ENCODE results near the gene CRTC1.

The CRTC1 gene

GRCh38 chr19:18738961-18739690 is 55.6 kb downstream of the CRTC1 start:
- in situ Hi-C loops (cut with MboI; ENCODE audit: low pct_unique_long_range_greater_than_20kb, low sequenced_read_pairs), result no loop called here
- DNase-seq, result no peak

- in situ Hi-C loops (cut with MboI; ENCODE audit: low pct_unique_long_range_greater_than_20kb, low sequenced_read_pairs), result no loop called here
- no peak for DNase-seq
Observed at GRCh38 chr19:18741124-18742121, 57.9 kb downstream of the CRTC1 start.

- in situ Hi-C loops (cut with MboI; ENCODE audit: low pct_unique_long_range_greater_than_20kb, low sequenced_read_pairs), result no loop called here
- no peak for DNase-seq
Observed at GRCh38 chr19:18742324-18742723, 58.8 kb downstream of the CRTC1 start.

GRCh38 chr19:18742838-18743783 is 59.6 kb downstream of the CRTC1 start:
- no peak for DNase-seq
- in situ Hi-C loops (cut with MboI; ENCODE audit: low pct_unique_long_range_greater_than_20kb, low sequenced_read_pairs), result no loop called here

- in situ Hi-C loops (cut with MboI; ENCODE audit: low pct_unique_long_range_greater_than_20kb, low sequenced_read_pairs), result no loop called here
- no peak for DNase-seq
Observed at GRCh38 chr19:18743784-18744418, 60.4 kb downstream of the CRTC1 start.

- DNase-seq, result no peak
- in situ Hi-C loops (cut with MboI; ENCODE audit: low pct_unique_long_range_greater_than_20kb, low sequenced_read_pairs), result no loop called here
Observed at GRCh38 chr19:18745012-18745735, 61.7 kb downstream of the CRTC1 start.

- no peak for DNase-seq
- in situ Hi-C loops (cut with MboI; ENCODE audit: low pct_unique_long_range_greater_than_20kb, low sequenced_read_pairs), result no loop called here
Observed at GRCh38 chr19:18745931-18746330, 62.5 kb downstream of the CRTC1 start.

- in situ Hi-C loops (cut with MboI; ENCODE audit: low pct_unique_long_range_greater_than_20kb, low sequenced_read_pairs), result no loop called here
- no peak for DNase-seq
Observed at GRCh38 chr19:18746401-18747325, 63.2 kb downstream of the CRTC1 start.

GRCh38 chr19:18749362-18750231 is 66.1 kb downstream of the CRTC1 start:
- in situ Hi-C loops (cut with MboI; ENCODE audit: low pct_unique_long_range_greater_than_20kb, low sequenced_read_pairs), result no loop called here
- DNase-seq, result no peak

GRCh38 chr19:18750295-18750970 is 67.0 kb downstream of the CRTC1 start:
- no peak for DNase-seq
- in situ Hi-C loops (cut with MboI; ENCODE audit: low pct_unique_long_range_greater_than_20kb, low sequenced_read_pairs), result no loop called here

- in situ Hi-C loops (cut with MboI; ENCODE audit: low pct_unique_long_range_greater_than_20kb, low sequenced_read_pairs), result no loop called here
- no peak for DNase-seq
Observed at GRCh38 chr19:18751571-18751970, 68.1 kb downstream of the CRTC1 start.

GRCh38 chr19:18754501-18754900 is 71.0 kb downstream of the CRTC1 start:
- in situ Hi-C loops (cut with MboI; ENCODE audit: low pct_unique_long_range_greater_than_20kb, low sequenced_read_pairs), result no loop called here

GRCh38 chr19:18756896-18757295 is 73.4 kb downstream of the CRTC1 start:
- in situ Hi-C loops (cut with MboI; ENCODE audit: low pct_unique_long_range_greater_than_20kb, low sequenced_read_pairs), result no loop called here
- no peak for DNase-seq

More at GRCh38 chr19:18754501-18754900, 71.0 kb downstream of the CRTC1 start:
- DNase-seq, result no peak

- no peak for DNase-seq
- in situ Hi-C loops (cut with MboI; ENCODE audit: low pct_unique_long_range_greater_than_20kb, low sequenced_read_pairs), result no loop called here
Observed at GRCh38 chr19:18759304-18759994, 76.0 kb downstream of the CRTC1 start.

- in situ Hi-C loops (cut with MboI; ENCODE audit: low pct_unique_long_range_greater_than_20kb, low sequenced_read_pairs), result no loop called here
Observed at GRCh38 chr19:18759995-18760426, 76.5 kb downstream of the CRTC1 start.

More at GRCh38 chr19:18759995-18760426, 76.5 kb downstream of the CRTC1 start:
- no peak for DNase-seq
